Measurements from ENCODE around the gene ERV3-1.
"Not testable (repeated sequence)": the region's sequence is repeated elsewhere in the genome, so short reads cannot be mapped to it uniquely, and the experiment has no call there.

ERV3-1 gene

DNA sequence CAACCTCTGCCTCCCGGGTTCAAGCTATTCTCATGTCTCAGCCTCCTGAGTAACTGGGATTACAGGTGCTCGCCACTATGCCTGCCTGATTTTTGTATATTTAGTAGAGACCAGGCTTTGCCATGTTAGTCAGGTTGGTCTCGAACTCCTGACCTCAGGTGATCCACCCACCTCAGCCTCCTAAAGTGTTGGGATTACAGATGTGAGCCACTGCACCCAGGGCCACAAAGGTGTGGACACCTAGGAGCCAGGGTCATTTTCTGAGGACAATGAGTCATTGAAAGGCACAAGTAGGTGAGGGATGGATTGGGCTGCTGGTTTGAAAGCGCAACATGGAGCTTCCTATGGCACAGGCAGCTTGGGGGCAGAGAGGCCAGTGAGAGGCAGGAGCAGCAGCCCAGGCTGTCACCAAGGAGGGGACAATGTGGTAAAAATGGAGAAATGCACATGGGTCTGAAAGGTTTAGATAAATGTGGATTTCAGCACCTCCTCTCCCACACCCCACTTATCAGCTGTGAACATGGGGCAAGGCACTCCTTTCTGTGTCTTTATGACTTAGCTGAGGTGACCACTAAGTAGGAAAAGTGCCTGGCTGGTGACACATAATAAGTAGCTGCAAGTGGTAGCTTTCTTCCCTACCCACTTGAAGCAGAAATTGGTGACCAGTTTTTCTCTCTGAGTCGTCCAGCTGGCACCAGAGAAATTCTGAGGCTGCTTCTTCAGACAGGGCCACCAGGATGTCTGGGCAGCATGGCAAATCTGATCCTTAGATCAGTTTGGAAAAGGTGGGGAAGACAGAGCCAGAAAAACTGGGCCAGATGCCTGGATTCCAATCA lies 61.6 kb downstream of the ERV3-1 start:
- not testable (repeated sequence) for DNase-seq (ENCODE audit: low read depth in 3 of 3, low spot score in 1 of 3)
